KOPT-K1 (cell line): ENCODE results near the gene KCNJ14.

Experiments used
- H3K27ac ChIP-seq: fragments of 200-600 bp; sonication (generic); 2 replicates; pipeline ENCODE4 v1.5.1; 2016; ENCODE audit warnings: antibody characterized with exemption, mild to moderate bottlenecking, low read depth, low read length; ENCODE audit not compliant: poor library complexity, severe bottlenecking
- H3K36me3 ChIP-seq: fragments of 200-600 bp; sonication (generic); 2 replicates; pipeline ENCODE4 v1.5.1; 2017; ENCODE audit warnings: antibody characterized with exemption, mild to moderate bottlenecking, low read length, moderate library complexity; ENCODE audit not compliant: insufficient read depth
- H3K9me3 ChIP-seq: fragments of 200-600 bp; sonication (generic); 2 replicates; pipeline ENCODE4 v1.5.1; 2017; ENCODE audit warnings: antibody characterized with exemption, low read length, mild to moderate bottlenecking; ENCODE audit not compliant: insufficient read depth, poor library complexity, severe bottlenecking

The KCNJ14 gene

DNA sequence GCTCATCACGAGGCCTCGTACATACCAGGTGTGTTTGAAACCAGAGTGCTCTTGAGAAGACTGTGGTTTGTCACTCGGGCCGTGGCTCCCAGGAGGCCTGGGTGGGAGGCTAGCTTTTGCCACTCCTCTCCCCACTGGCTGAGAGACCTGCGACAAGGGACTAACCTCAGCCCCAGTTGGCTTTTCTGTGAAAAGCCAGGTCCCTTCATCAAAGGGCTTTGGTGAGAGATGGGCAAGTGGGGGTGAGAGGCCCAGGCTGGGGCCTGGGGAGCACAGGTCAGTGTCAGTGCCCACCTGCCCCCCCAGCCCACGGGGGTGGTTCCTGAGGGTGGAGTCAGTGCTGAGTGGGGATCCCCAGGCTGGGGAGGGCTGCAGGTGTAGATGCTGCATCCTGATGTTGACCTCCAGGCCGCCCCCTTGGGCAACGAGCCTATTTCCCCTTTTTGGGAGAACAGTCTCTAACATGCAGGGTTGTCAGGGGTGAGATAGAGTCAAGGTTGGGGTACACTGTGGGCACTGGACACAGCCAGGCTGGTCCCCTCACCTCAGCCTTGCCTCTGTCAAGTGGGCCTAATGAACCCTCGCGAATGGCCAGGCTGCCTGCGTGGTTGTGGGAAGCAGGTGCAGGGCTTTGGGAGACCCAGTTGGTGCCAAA is 661 bp downstream of the KCNJ14 start:
- Histone ChIP-seq H3K9me3 (no peaks in the 10 kb centered on the region), H3K36me3 (peaks cover 85% of the 10 kb centered on the region), H3K27ac (no peak overlapping the region)

DNA sequence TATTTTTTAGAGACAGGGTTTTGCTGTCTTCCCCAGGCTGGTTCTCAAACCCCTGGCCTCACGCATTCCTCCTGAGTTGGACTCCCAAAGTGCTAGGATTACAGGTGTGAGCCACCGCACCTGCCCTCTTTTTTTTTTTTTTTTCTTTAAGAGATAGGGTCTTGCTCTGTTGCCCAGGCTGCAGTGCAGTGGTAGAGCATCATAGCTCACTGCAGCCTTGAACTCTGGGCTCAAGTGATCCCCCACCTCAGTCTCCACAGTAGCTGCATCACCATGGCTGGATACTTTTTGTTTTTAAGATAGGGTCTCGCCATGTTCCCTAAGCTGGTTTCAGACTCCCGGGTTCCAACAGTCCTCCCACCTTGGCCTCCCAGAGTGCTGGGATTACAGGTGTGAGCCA is 1.5 kb downstream of the KCNJ14 start:
- peaks cover 85% of the 10 kb centered on the region for H3K36me3 ChIP-seq
- no peak overlapping the region for H3K27ac ChIP-seq
- H3K9me3 ChIP-seq = no peaks in the 10 kb centered on the region

DNA sequence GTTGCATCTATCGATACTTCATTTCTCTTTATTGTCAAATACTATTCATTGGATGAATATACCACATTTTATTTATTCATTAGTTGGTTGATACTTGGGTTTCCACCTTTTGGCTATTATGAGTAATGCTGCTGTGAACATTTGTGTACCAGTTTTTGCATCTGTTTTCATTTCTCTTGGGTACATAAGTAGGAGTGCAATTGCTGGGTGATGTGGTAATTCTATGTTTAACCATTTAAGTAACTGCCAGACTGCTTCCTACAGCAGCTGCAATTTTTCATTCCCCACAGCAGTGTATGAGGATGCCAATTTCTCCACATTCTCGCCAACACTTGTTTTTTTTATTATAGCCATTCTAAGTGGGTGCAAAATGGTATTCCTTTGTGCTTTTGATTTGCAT is 2.6 kb downstream of the KCNJ14 start:
- Histone ChIP-seq H3K9me3 (no peaks in the 10 kb centered on the region), H3K27ac (no peak overlapping the region), H3K36me3 (peaks cover 85% of the 10 kb centered on the region)

DNA sequence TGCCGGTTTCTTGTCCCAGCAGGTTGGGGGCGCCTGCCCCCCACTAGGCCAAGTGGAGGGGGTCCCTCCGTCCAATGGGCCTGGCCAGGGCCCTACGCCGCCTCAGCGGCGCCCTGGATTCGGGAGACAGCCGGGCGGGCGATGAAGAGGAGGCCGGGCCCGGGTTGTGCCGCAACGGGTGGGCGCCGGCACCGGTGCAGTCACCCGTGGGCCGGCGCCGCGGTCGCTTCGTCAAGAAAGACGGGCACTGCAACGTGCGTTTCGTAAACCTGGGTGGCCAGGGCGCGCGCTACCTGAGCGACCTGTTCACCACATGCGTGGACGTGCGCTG is 6.2 kb downstream of the KCNJ14 start:
- H3K9me3 ChIP-seq = no peaks in the 10 kb centered on the region
- no peak overlapping the region for H3K27ac ChIP-seq
- peaks cover 61% of the 10 kb centered on the region for H3K36me3 ChIP-seq

DNA sequence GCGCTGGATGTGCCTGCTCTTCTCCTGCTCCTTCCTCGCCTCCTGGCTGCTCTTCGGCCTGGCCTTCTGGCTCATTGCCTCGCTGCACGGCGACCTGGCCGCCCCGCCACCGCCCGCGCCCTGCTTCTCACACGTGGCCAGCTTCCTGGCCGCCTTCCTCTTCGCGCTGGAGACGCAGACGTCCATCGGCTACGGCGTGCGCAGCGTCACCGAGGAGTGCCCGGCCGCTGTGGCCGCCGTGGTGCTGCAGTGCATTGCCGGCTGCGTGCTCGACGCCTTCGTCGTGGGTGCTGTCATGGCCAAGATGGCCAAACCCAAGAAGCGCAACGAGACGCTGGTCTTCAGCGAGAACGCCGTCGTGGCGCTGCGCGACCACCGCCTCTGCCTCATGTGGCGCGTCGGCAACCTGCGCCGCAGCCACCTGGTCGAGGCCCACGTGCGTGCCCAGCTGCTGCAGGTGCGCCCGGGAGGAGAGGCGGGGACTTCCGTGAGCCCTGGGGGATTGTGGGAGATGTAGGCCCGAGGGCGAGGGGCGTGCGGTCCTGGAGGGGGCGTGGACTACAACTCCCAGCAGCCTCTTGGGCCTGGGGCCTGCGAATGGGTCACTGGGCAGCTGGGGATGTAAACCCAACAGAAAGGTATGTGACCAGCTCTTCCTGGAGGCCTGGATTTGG is 6.7 kb downstream of the KCNJ14 start:
- no peaks in the 10 kb centered on the region for H3K9me3 ChIP-seq
- H3K36me3 ChIP-seq = peaks cover 56% of the 10 kb centered on the region
- H3K27ac ChIP-seq = no peak overlapping the region

DNA sequence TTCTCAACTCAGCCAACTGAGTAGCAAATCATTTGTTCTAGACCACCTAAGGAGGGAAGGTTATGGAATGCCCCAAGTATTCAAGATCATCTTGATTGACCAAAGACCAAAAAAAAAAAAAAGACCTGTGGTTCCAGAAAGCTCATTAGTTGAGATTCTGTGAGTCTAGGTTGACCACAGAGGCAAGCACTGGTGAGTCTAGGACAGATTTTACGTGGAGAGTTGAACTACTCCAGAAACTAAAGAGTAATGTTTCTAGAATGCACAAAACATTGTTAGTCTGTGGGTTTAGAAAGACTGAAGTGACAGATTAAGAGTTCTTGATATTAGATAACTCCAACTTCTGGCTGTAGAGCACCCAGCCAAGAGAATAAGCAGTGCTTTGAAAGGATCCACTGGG is 9.8 kb downstream of the KCNJ14 start:
- Histone ChIP-seq H3K36me3 (peaks cover 33% of the 10 kb centered on the region), H3K27ac (no peak overlapping the region), H3K9me3 (no peaks in the 10 kb centered on the region)

DNA sequence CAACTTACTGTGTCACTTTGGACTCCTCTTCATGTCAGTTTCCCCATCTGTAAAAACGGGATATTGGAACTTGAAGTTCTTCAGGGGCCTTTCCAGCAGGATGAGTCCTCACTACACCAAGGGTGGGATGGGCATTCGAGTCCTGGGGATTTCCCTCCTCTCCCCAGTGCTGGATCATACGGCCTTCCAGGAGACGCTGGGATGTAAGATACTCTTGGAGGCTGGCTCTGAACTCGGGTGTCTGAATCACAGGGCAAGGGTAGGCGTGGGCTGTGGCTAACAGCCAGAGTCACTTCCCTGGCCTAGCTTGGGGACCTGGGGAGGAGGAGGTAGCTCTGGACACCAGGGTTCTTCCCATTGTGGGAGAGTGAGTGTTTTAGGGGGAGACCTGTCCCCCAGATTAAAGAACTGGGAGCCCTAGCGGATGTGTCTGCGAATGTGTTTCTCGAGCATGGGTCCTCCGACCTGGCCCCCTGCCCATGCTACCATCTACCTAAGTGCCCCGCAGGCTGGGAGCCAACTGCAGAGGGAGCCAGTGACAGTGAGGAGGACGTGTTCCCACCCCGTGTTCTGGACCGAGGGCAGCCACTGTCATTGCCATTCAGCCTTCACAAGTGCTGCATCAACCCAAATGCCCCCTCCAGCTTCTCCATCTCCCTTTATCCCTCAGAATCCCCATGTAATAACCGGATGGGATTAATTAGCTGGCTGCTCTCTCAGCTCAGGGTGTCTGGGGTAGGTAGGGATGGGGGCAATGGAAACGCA is 11.4 kb downstream of the KCNJ14 start:
- Histone ChIP-seq H3K27ac (no peak overlapping the region), H3K9me3 (no peaks in the 10 kb centered on the region), H3K36me3 (peaks cover 42% of the 10 kb centered on the region)

DNA sequence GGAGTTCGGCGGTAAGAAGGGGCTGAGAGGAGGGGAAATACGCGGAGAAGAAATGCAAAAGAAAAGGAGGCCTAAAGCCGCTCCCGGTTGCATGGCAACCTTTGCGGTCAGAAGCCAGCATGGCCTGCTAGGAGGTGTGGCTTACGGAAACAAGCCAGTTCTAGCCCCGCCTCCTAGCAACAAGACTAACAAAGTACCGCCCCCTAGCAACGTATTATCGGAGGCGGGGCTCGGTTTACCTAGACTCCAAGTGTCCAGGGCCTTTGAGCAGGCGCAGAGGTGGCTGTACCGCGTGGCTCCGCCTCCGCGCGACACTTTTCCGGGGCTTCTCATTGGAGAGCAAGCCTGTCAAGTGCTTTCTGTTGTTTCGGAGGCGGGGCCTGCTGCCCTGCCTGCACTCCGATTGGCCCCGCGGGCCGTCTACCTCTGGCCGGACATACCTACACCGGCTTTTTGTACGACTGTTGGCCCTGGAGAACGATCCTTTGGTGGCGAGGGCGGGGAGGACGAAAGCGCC is 13.5 kb downstream of the KCNJ14 start:
- H3K27ac ChIP-seq = peak overlapping the region; percentile 93
- H3K9me3 ChIP-seq = no peaks in the 10 kb centered on the region
- H3K36me3 ChIP-seq = peaks cover 44% of the 10 kb centered on the region

DNA sequence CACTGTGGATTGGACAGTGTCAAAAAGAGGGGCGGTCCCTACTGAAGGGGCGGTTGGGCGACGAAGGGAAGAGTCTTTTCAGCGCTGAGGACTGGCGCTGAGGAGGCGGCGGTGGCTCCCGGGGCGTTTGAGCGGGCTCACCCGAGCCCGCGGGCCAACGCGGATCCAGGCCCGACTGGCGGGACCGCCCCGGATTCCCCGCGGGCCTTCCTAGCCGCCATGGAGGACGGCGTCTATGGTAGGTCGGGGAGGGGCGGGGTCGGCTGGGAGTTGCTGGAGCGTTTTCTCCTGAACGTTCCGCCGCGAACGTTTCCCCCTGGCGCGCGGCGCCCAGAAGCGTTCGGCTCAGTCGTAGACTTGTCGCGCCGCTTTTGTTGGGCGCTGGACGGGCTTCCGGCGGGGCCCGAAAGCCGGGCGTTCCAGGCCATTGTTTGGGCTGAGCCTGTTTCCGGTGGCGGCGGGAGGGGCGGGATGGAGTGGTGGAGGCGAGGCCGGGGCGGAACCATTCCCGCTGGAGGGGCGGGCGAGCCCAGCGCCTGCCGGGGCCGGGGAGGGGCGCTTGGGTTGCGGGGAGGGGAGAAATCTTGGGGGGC is 14.0 kb downstream of the KCNJ14 start, which contains the start of gene CYTH2:
Gene CYTH2 (plus strand): TSS at position 81 of the 593 bp plus-strand sequence. CDS start 139 bp downstream, at position 220.
- peak within 1 kb of the TSS; percentile 93 for H3K27ac ChIP-seq

DNA sequence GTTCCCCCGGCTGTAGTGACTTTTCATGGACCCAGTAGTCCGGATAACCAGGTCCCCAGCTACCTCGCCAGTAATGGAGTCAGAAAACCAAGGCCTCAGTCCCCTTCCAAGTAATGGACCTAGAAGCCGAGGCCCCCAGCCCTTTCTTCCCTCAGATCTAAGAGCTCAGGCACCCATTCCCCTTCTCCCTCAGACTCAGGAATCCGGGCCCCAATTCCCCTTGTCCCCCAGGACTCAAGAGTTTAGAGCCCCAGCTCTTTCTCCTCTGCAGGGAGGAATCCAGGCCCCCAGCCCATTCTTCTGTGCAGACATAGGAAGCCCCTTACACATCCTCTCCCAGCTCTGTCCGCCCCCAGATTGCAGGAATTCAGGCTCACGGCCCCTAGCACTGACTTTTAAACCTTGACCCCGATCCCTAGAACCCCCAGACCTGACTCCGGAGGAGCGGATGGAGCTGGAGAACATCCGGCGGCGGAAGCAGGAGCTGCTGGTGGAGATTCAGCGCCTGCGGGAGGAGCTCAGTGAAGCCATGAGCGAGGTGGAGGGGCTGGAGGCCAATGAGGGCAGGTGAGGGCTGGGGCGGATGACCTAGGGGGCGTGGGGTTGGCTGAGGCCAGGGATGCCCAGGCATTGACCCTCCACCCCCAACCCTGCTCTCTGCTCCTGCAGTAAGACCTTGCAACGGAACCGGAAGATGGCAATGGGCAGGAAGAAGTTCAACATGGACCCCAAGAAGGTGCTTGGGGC is 14.7 kb downstream of the KCNJ14 start:
- Histone ChIP-seq H3K36me3 (peaks cover 50% of the 10 kb centered on the region), H3K9me3 (no peaks in the 10 kb centered on the region), H3K27ac (peak overlapping the region; percentile 93)

More for the DNA sequence above, 14.0 kb downstream of the KCNJ14 start, which contains the start of gene CYTH2:
- Histone ChIP-seq H3K36me3 (peaks cover 44% of the 10 kb centered on the region), H3K9me3 (no peaks in the 10 kb centered on the region)

DNA sequence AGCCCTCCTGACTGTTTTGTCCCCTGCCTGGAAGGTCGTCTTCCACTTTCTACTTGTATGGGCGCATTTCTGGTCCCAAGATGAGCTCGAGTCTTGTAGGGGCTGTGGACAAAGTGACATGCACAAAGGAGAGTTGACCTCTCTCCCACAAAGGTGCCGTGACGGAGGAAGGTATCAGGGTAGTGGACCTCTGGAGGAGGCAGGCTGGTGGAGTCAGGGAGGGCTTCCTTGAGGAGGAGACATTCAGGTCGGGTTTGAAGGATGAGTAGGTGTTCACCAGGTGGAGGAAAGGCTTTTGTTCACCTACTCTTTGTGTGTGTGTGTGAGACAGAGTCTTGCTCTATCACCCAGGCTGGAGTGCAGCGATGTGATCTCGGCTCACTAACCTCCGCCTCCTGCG is 15.5 kb downstream of the KCNJ14 start:
- Histone ChIP-seq H3K27ac (peak overlapping the region; percentile 93), H3K36me3 (peaks cover 57% of the 10 kb centered on the region), H3K9me3 (no peaks in the 10 kb centered on the region)

DNA sequence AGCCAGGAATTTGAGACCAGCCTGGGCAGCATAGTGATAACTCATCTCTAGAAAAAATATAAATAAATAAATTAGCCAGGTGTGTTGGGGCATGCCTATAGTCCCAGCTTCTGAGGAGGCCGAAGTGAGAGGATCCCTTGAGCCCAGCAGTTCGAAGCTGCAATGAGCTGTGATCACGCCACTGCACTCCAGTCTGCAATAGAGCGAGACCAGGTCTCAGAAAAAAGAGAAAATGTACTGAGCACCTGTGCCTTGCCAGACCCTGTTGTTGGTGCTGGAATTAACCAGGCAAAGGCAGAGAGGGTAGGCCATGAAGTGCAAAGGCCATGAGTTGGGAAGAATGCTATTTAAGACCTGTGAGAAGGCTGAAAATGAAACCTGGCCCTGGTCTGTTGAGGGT is 16.5 kb downstream of the KCNJ14 start:
- Histone ChIP-seq H3K27ac (no peak overlapping the region), H3K9me3 (no peaks in the 10 kb centered on the region), H3K36me3 (peaks cover 67% of the 10 kb centered on the region)

DNA sequence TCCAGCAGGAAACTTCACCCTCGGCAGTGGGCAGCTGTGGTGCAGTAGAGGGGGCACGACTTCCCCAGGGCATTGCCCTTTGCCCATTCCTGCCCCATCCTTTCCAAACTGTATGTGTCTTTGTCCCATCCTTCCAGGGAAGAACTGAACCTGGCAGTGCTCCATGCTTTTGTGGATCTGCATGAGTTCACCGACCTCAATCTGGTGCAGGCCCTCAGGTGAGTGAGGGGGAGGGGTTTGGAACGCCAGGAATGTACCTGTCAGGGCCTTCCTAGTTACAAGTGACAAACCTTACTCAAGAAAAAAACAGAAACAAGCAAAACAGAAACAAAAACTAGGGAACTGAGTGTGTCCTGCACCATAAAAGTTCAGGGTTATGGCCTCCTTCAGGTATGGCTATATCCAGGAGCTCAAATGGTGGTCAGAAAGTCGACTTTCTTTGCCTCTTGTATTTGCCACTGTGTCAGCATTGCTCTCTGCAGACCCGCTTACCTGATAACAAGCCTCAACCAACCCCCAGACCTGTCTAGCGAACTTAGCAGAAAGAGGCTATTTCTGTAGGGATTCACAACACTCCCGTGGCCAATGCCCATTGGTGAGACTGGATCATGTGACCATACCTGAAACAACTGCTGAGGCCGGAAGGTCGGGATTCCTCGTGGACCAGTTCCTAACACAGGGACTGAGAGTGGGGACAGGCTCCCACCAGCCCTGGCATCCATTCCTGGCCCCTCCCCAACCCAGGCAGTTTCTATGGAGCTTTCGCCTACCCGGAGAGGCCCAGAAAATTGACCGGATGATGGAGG is 18.0 kb downstream of the KCNJ14 start:
- Histone ChIP-seq H3K9me3 (no peaks in the 10 kb centered on the region), H3K36me3 (peaks cover 82% of the 10 kb centered on the region), H3K27ac (no peak overlapping the region)

DNA sequence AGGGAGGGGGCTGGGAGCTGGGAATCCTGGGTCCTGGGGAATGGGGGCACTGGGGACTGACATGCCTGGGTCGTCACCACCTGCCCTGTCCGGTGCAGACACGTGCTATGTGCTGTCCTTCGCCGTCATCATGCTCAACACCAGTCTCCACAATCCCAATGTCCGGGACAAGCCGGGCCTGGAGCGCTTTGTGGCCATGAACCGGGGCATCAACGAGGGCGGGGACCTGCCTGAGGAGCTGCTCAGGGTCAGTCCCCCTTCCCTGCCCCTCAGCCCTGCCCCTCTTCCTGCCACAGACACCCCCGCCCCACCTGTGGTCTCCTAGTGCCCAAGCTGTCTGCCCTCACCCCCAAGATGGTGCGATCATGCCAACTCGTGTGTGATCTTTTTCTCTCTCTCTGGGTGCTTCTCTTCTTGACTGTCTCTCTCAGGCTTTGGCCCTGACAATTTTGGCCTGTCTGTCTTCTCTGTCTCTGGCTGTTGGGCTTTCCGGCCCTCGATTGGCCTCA is 18.8 kb downstream of the KCNJ14 start:
- Histone ChIP-seq H3K27ac (no peak overlapping the region), H3K9me3 (no peaks in the 10 kb centered on the region), H3K36me3 (peaks cover 89% of the 10 kb centered on the region)
